Chondrocyte (in vitro differentiated cells): ENCODE measurements around the gene SMCO2. TPM values are rescaled to one million over a fixed set of nuclear protein-coding genes. Genes with fewer than 3 reads are reported as not detected.

Experiments used
- DNase-seq: peaks from one replicate; pipeline ENCODE4 v3.0.0; 2021; ENCODE audit warnings: mixed read lengths, low spot score
- H3K27ac Mint-ChIP-seq: one replicate; pipeline ENCODE4 v1.8.0; 2021; ENCODE audit warnings: mild to moderate bottlenecking, moderate library complexity, mixed read lengths; ENCODE audit not compliant: unreplicated experiment
- H3K27me3 Mint-ChIP-seq: 2 replicates; pipeline ENCODE4 v1.8.0; 2021; ENCODE audit warnings: low read depth, mixed read lengths
- H3K36me3 Mint-ChIP-seq: 2 replicates; pipeline ENCODE4 v1.8.0; 2021; ENCODE audit warnings: low read depth, mixed read lengths
- H3K4me1 Mint-ChIP-seq: 2 replicates; pipeline ENCODE4 v1.8.0; 2021; ENCODE audit warnings: low read depth, mild to moderate bottlenecking, mixed read lengths
- H3K4me3 Mint-ChIP-seq: one replicate; pipeline ENCODE4 v1.8.0; 2021; ENCODE audit warnings: mild to moderate bottlenecking, moderate library complexity, mixed read lengths; ENCODE audit not compliant: unreplicated experiment
- H3K9me3 Mint-ChIP-seq: 2 replicates; pipeline ENCODE4 v1.8.0; 2021; ENCODE audit warnings: low read depth, mixed read lengths
- CTCF ChIP-seq: fragments of 200-600 bp; sonication (generic); IDR thresholded peaks from 2 replicates; pipeline ENCODE4 v1.5.0; 2021; ENCODE audit warnings: antibody characterized with exemption, mild to moderate bottlenecking, moderate library complexity
- total RNA-seq: library from RNA; stranded (reverse); gene quantifications from 3 replicates; pipeline ENCODE4 v1.2.1, GENCODE V29; 2021

The SMCO2 gene
- total RNA-seq, 1 donor from 2014 or later = not detected

GRCh38 chr12:27478949-27479348 lies 32.4 kb downstream of the SMCO2 start:
- Mint-ChIP-seq H3K4me3 (no peak overlapping the region), H3K4me1 (peaks cover 9% of the 10 kb centered on the region), H3K27me3 (no peaks in the 10 kb centered on the region), H3K27ac (no peak overlapping the region), H3K36me3 (peaks cover 21% of the 10 kb centered on the region), H3K9me3 (peaks cover 33% of the 10 kb centered on the region)
- no peak for DNase-seq
- TF ChIP-seq CTCF = no peak

DNA sequence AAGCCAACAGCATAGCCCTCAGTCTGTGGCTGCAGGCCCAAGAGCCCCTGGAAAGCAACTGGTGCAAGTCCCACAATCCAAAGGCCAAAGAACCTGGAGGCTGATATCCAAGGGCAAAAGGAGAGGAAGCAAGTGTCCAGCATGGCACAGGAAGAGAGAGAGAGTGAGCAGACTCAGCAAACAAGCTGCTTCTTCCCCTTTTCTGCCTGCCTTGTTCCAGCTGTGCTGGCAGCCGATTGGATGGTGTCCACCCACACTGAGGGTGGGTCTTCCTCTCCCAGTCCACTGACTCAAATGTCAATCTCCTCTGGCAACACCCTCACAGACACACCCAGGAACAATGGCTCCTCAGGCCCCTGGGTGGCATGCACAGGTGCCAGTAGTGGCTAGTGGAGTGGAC lies 33.5 kb downstream of the SMCO2 start:
- Mint-ChIP-seq H3K4me1 (no peaks in the 10 kb centered on the region), H3K4me3 (no peak overlapping the region), H3K36me3 (peaks cover 21% of the 10 kb centered on the region), H3K9me3 (peaks cover 33% of the 10 kb centered on the region), H3K27me3 (no peaks in the 10 kb centered on the region), H3K27ac (no peak overlapping the region)
- TF ChIP-seq CTCF = no peak
- no peak for DNase-seq

DNA sequence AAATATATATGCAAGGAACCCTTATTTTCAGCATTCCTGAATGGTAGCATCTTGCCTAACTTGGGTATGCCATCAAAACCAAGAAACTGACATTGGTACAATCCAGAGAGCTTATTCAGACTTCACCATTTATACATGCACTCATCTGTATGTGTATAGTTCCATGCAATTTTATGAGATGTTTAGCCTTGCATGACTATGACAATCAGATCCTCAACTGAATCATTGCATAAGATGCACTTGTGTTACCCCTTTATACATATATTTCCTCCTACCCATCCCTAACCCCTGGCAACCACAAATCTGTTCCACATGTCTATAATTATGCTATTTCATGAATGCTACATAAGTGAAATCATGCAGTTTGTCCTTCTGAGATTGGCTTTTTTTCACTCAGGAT lies 40.4 kb downstream of the SMCO2 start:
- no peak for DNase-seq

GRCh38 chr12:27488479-27488878 lies 41.9 kb downstream of the SMCO2 start:
- peaks cover 5% of the 10 kb centered on the region for H3K9me3 Mint-ChIP-seq
- no peak overlapping the region for H3K27ac Mint-ChIP-seq

More for the DNA sequence above, 40.4 kb downstream of the SMCO2 start:
- Mint-ChIP-seq H3K4me1 (no peaks in the 10 kb centered on the region), H3K9me3 (peaks cover 5% of the 10 kb centered on the region), H3K4me3 (no peak overlapping the region), H3K27ac (no peak overlapping the region), H3K27me3 (no peaks in the 10 kb centered on the region), H3K36me3 (peaks cover 1% of the 10 kb centered on the region)
- no peak for TF ChIP-seq CTCF

GRCh38 chr12:27491226-27491625 lies 44.7 kb downstream of the SMCO2 start:
- Mint-ChIP-seq H3K36me3 (peaks cover 1% of the 10 kb centered on the region), H3K27me3 (no peaks in the 10 kb centered on the region), H3K4me1 (no peaks in the 10 kb centered on the region), H3K9me3 (peaks cover 2% of the 10 kb centered on the region), H3K27ac (no peak overlapping the region), H3K4me3 (no peak overlapping the region)
- no peak for DNase-seq
- TF ChIP-seq CTCF = no peak

More at GRCh38 chr12:27488479-27488878, 41.9 kb downstream of the SMCO2 start:
- Mint-ChIP-seq H3K36me3 (peaks cover 1% of the 10 kb centered on the region), H3K4me1 (no peaks in the 10 kb centered on the region), H3K4me3 (no peak overlapping the region), H3K27me3 (no peaks in the 10 kb centered on the region)
- TF ChIP-seq CTCF = no peak
- no peak for DNase-seq
